NCI-H345 treated with DMSO at 0.1 percent for 48 hours (cell line): Measurements from ENCODE around the gene PWP2.
"Not testable (repeated sequence)": the region's sequence is repeated elsewhere in the genome, so short reads cannot be mapped to it uniquely, and the experiment has no call there.

ENCODE experiments used
- DNase-seq: peaks from one replicate; lab custom pipeline; 2025; ENCODE audit not compliant: unreplicated experiment; lab: John Stamatoyannopoulos, UW

The PWP2 gene

GRCh38 chr21:44159349-44160297 lies 52.4 kb downstream of the PWP2 start:
- not testable (repeated sequence) for DNase-seq

DNA sequence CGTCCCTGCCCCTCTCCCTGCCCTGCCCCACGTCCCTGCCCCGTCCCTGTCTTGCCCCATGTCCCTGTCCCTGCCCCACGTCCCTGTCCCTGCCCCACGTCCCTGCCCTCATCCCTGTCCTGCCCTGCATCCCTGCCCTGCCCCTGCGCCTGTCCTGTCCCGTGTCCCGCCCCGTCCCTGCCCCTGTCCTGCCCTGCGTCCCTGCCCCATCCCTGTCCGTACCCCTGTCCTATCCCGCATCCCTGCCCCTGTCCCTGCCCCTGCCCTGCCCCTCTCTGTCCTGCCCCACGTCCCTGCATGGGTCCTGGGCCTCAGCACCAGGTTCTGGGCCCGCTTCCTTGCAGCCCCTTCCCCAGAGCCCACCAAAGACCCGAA lies 53.1 kb downstream of the PWP2 start:
- DNase-seq, result not testable (repeated sequence)

DNA sequence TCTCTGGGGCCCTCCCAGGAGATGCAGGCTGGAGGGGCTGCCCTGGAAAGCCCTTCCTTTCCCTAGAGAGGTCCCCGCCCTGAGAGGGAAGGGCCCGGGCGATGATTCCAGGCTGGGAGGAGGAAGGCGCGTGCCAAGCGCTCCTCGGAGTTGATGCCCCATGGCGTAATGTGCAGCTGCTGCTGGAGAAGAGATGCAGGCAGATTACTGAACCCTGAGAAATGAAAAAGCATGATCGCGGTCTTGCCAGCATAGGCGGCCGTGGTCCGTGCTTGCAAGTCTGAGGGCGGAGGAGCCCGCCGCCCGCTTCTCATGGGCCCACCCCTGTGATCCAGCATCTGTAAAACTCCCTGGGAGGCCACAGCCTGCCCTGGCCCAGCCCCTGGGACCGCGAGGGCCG lies 53.6 kb downstream of the PWP2 start:
- not testable (repeated sequence) for DNase-seq

- not testable (repeated sequence) for DNase-seq
Measured at GRCh38 chr21:44163167-44163653, 56.0 kb downstream of the PWP2 start.

- DNase-seq, result not testable (repeated sequence)
Measured at GRCh38 chr21:44165933-44166332, 58.7 kb downstream of the PWP2 start.

GRCh38 chr21:44167527-44167926 lies 60.3 kb downstream of the PWP2 start:
- DNase-seq, result not testable (repeated sequence)

DNA sequence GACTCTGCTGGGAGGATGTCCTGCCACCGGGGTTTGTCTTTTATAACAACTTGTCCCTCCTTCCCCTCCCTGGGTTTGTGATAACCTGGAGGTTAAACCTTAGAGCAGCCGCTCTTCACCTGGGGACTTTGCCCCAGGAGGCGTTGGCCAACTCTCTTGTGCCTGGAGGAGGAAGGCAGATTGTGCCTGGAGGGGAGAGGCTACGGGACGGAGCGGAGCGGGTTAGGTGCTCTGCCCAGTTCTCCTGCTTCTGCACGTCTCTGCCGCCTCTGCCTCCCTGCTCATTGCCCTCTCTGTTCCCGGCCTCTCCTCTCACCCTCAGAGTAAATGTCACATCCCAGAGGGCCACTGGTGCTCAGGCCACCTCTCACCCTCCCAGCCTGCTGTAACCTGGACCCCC lies 63.1 kb downstream of the PWP2 start:
- DNase-seq, result not testable (repeated sequence)

- DNase-seq, result not testable (repeated sequence)
Measured at GRCh38 chr21:44170863-44171262, 63.7 kb downstream of the PWP2 start.

DNA sequence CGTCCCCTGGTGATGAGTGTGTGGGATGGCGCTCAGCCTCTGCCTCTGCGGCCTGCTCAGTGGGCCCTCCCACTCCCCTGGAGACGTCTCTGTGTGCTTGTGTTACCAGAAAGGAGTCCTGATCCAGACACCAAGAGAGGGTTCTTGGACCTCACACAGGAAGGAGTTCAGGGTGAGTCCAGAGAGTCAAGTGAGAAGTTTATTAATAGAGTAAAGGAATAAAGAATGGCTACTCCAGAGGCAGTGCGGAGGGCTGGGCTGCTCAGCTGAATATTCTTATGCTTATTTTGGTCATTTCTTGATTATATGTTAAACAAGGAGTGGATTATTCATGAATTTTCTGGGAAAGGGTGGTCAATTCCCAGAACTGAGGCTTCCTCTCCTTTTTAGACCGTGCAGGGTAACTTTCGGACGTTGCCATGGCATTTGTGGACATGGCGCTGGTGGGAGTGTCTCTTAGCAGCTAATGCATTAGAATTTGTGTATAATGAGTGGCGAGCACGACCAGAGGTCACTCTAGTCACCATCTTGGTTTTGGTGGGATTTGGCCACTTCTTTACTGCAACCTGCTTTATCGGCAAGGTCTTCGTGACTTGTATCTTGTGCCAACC lies 64.9 kb downstream of the PWP2 start:
- not testable (repeated sequence) for DNase-seq

- DNase-seq, result not testable (repeated sequence)
Measured at GRCh38 chr21:44172741-44173140, 65.5 kb downstream of the PWP2 start.

DNA sequence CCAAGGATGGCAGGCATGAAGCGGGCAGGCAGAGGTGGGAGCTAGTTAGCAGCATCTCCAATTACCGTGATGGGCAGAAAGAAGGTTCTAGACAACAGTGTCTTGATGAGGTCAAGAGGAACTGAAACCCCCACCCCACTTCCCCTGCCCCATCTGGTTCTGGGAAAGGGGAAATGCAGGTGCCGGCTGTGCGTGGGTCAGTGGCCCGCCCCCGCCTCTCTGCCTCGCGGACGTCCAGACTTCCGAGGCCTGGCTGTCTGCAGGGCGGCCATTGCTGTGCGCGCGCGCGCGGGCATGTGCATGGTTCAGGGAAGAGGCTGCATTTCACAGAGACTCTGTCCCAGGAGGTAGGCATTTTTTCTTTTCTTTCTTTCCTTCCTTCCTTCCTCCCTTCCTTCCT lies 68.0 kb downstream of the PWP2 start:
- DNase-seq, result not testable (repeated sequence)

- not testable (repeated sequence) for DNase-seq
Measured at GRCh38 chr21:44176127-44176526, 68.9 kb downstream of the PWP2 start.
